ENCODE measurements around the gene ACD. TPM values are rescaled to one million over a fixed set of nuclear protein-coding genes. Genes with fewer than 3 reads are reported as not detected.

The ACD gene
- total RNA-seq, 4 donors from 2014 or later: 9.9 to 12.8 (median 11.1) TPM

DNA sequence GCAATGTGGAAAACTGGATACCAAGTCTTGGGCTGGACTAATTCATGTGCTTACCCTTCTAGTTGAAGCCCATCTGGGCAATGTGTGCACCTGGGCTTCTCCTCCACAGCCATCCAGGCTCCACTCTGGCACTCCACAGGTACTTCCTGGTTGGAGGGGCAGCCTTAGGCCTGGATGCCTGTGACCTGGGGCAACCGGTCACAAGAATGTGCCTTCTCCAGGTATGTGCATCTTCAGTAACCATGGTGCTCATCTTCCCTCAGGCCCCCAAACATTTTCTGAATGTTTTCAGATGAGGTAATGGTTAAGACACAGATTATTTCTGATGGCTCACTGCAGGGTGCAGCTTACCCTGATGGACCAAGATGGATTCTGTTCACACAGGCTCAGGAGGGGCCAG lies 17.7 kb upstream of the ACD start:
- Histone ChIP-seq H3K4me1 (peaks cover 9 to 23% of the 10 kb centered on the region in 2 donors), H3K9me3 (no peaks in the 10 kb centered on the region), H3K4me3 (no peak overlapping the region), H3K36me3 (no peaks in the 10 kb centered on the region), H3K27ac (no peak overlapping the region), H3K27me3 (no peaks in the 10 kb centered on the region)
- ATAC-seq: no peak
- no peak for DNase-seq
- TF ChIP-seq, protein P1, sequence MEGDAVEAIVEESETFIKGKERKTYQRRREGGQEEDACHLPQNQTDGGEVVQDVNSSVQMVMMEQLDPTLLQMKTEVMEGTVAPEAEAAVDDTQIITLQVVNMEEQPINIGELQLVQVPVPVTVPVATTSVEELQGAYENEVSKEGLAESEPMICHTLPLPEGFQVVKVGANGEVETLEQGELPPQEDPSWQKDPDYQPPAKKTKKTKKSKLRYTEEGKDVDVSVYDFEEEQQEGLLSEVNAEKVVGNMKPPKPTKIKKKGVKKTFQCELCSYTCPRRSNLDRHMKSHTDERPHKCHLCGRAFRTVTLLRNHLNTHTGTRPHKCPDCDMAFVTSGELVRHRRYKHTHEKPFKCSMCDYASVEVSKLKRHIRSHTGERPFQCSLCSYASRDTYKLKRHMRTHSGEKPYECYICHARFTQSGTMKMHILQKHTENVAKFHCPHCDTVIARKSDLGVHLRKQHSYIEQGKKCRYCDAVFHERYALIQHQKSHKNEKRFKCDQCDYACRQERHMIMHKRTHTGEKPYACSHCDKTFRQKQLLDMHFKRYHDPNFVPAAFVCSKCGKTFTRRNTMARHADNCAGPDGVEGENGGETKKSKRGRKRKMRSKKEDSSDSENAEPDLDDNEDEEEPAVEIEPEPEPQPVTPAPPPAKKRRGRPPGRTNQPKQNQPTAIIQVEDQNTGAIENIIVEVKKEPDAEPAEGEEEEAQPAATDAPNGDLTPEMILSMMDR (IDR thresholded peaks at IDR 0.05 in 4 of 5, conservative IDR thresholded peaks at IDR 0.05 in 1 of 5): no peak
- no peak for TF ChIP-seq POLR2A (IDR thresholded peaks at IDR 0.05)
- in situ Hi-C loops (cut with MboI; ENCODE audit: low sequenced_read_pairs in 4 of 4): loop anchor here in 1 of 4 donors (25.0 kb wide), 1 partner anchor 360 kb away; no protein-coding TSS in a partner anchor
- intact Hi-C loops (cut with DNase I; ENCODE audit: low total_unique reads): loop anchor here (10.0 kb wide), 1 partner anchor 247 kb away; no protein-coding TSS in a partner anchor

DNA sequence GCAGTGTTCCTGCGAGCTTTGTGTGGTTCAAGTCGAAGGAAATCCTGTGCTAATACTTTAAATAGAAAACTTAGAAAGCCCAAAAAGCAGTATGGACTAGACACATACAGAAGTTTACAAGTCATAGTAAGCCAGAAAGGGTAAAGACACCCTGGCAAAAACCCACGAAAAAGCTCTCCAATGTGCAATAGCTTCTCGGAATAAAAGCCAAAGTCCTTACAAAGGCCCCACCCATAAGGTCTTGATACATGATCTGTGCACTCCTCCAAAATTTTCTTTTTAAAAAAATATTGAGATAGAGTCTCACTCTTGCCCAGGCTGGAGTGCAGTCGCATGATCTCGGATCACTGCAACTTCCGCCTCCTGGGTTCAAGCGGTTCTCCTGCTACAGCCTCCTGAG lies 16.9 kb upstream of the ACD start:
- no peak for TF ChIP-seq POLR2A (IDR thresholded peaks at IDR 0.05)
- TF ChIP-seq, protein P1 (IDR thresholded peaks at IDR 0.05 in 4 of 5, conservative IDR thresholded peaks at IDR 0.05 in 1 of 5): no peak
- H3K9me3 ChIP-seq: no peaks in the 10 kb centered on the region
- intact Hi-C loops (cut with DNase I; ENCODE audit: low total_unique reads) (loop anchor here (10.0 kb wide), 1 partner anchor 248 kb away; no protein-coding TSS in a partner anchor), in situ Hi-C loops (cut with MboI; ENCODE audit: low sequenced_read_pairs in 4 of 4) (loop anchor here in 1 of 4 donors (25.0 kb wide), 1 partner anchor 360 kb away; no protein-coding TSS in a partner anchor)
- no peaks in the 10 kb centered on the region for H3K36me3 ChIP-seq
- no peak overlapping the region for H3K4me3 ChIP-seq
- no peaks in the 10 kb centered on the region for H3K27me3 ChIP-seq
- ATAC-seq: no peak
- DNase-seq: no peak
- peaks cover 10 to 23% of the 10 kb centered on the region in 2 donors for H3K4me1 ChIP-seq
- H3K27ac ChIP-seq: no peak overlapping the region

DNA sequence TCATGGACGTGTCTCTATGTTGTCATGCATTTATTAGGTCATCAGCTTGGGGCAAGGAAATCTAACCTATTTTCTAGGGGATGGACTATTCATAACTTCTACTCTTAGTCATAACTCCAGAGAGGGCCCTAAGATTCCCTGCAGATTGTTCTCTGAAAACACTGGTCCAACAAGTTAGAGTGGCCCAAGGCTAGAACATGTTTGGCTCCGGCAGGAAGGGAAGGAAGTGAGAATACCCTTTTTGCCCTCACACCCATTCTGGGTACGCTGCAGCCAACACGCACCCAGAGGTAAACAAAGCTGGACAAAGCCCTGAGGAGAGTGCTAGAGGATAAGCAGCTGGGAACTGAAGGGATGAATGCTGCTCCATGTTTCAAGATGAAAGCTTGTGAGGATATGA lies 16.5 kb upstream of the ACD start:
- Histone ChIP-seq H3K9me3 (no peaks in the 10 kb centered on the region), H3K4me1 (peaks cover 10 to 23% of the 10 kb centered on the region in 2 donors), H3K36me3 (no peaks in the 10 kb centered on the region), H3K27me3 (no peaks in the 10 kb centered on the region), H3K27ac (no peak overlapping the region), H3K4me3 (no peak overlapping the region)
- in situ Hi-C loops (cut with MboI; ENCODE audit: low sequenced_read_pairs in 4 of 4) (loop anchor here in 1 of 4 donors (25.0 kb wide), 1 partner anchor 361 kb away; no protein-coding TSS in a partner anchor), intact Hi-C loops (cut with DNase I; ENCODE audit: low total_unique reads) (loop anchor here (10.0 kb wide), 1 partner anchor 248 kb away; no protein-coding TSS in a partner anchor)
- DNase-seq (no peak), ATAC-seq (no peak)
- TF ChIP-seq, protein P1 (IDR thresholded peaks at IDR 0.05 in 4 of 5, conservative IDR thresholded peaks at IDR 0.05 in 1 of 5): no peak
- TF ChIP-seq POLR2A (IDR thresholded peaks at IDR 0.05): no peak

DNA sequence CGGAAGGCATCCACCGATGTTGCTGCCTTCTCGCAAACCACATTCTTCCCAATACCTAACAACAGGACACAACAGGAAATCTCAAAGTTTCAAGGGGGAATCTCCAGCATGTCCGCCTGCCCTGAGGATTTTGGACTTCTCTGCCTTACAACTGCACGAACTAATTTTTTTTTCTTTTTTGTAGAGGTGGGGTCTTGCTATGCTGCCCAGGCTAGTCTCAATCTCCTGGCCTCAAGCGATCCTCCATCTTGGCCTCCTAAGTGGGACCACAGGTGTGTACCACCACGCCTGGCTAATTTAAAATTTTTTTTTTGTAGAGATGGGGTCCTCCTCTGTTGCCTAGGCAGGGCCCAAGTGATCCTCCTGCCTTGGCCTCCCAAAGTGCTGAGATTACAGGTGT lies 15.9 kb upstream of the ACD start:
- Histone ChIP-seq H3K4me3 (no peak overlapping the region), H3K9me3 (no peaks in the 10 kb centered on the region), H3K36me3 (no peaks in the 10 kb centered on the region), H3K27me3 (no peaks in the 10 kb centered on the region), H3K27ac (no peak overlapping the region), H3K4me1 (peaks cover 10 to 23% of the 10 kb centered on the region in 2 donors)
- TF ChIP-seq POLR2A (IDR thresholded peaks at IDR 0.05): no peak
- TF ChIP-seq, protein P1 (IDR thresholded peaks at IDR 0.05 in 4 of 5, conservative IDR thresholded peaks at IDR 0.05 in 1 of 5): no peak
- in situ Hi-C loops (cut with MboI; ENCODE audit: low sequenced_read_pairs in 4 of 4): loop anchor here in 1 of 4 donors (25.0 kb wide), 1 partner anchor 361 kb away; no protein-coding TSS in a partner anchor
- ATAC-seq (no peak), DNase-seq (no peak)
- intact Hi-C loops (cut with DNase I; ENCODE audit: low total_unique reads): loop anchor here (10.0 kb wide), 1 partner anchor 249 kb away; no protein-coding TSS in a partner anchor

Data from gastrocnemius medialis (tissue), 4 donors.